ENCODE measurements around the gene HOMER1. TPM values are rescaled to one million over a fixed set of nuclear protein-coding genes. Genes with fewer than 3 reads are reported as not detected.

The HOMER1 gene
- total RNA-seq, 2 experiments from 2014 or later: 6.3 to 13.9 TPM

- H4K20me1 ChIP-seq (ENCODE audit: insufficient read depth, low read length): no peaks in the 10 kb centered on the region
Measured at GRCh38 chr5:79535477-79536192, 21.7 kb upstream of the HOMER1 start.

GRCh38 chr5:79529110-79529509, 15.2 kb upstream of the HOMER1 start:
- ChIA-PET POLR2A (no interaction called here), CTCF (ENCODE audit: unreplicated experiment) (no interaction called here)
- H3K4me2 ChIP-seq (ENCODE audit: low read length): no peak overlapping the region
- no TSS peak for BruUV-seq (replicated peaks)
- H3K79me2 ChIP-seq (ENCODE audit: insufficient read depth, low read depth, low read length): no peaks in the 10 kb centered on the region
- DNase-seq (ENCODE audit: low spot score): no peak
- no peaks in the 10 kb centered on the region for H3K4me1 ChIP-seq (ENCODE audit: insufficient read depth, low read length, poor library complexity, severe bottlenecking)
- no peak overlapping the region for H2AFZ ChIP-seq (ENCODE audit: low read length)
- H3K27ac ChIP-seq (ENCODE audit: low read depth, low read length, poor library complexity, severe bottlenecking): no peak overlapping the region
- no peaks in the 10 kb centered on the region for H3K9me3 ChIP-seq (ENCODE audit: low read length)
- H3K4me3 ChIP-seq (ENCODE audit: low read depth, low read length, poor library complexity, severe bottlenecking): no peak overlapping the region
- H3K9me2 ChIP-seq (ENCODE audit: insufficient read depth, low read length): no peaks in the 10 kb centered on the region
- no peaks in the 10 kb centered on the region for H3K36me3 ChIP-seq (ENCODE audit: insufficient read depth, low read length)
- intact Hi-C loops (cut with micrococcal nuclease; ENCODE audit: unreplicated experiment): no loop called here
- no peaks in the 10 kb centered on the region for H4K20me1 ChIP-seq (ENCODE audit: insufficient read depth, low read length)
- TF ChIP-seq EZH2phosphoT487 (IDR thresholded peaks at IDR 0.05; ENCODE audit: borderline replicate concordance, low read depth, low read length) (no peak), CTCF (conservative IDR thresholded peaks at IDR 0.05; ENCODE audit: low read length) (no peak)

More at GRCh38 chr5:79535477-79536192, 21.7 kb upstream of the HOMER1 start:
- Histone ChIP-seq H3K9me3 (ENCODE audit: low read length) (no peaks in the 10 kb centered on the region), H3K4me1 (ENCODE audit: insufficient read depth, low read length, poor library complexity, severe bottlenecking) (no peaks in the 10 kb centered on the region), H3K4me2 (ENCODE audit: low read length) (no peak overlapping the region), H3K36me3 (ENCODE audit: insufficient read depth, low read length) (no peaks in the 10 kb centered on the region), H3K27ac (ENCODE audit: low read depth, low read length, poor library complexity, severe bottlenecking) (no peak overlapping the region), H3K4me3 (ENCODE audit: low read depth, low read length, poor library complexity, severe bottlenecking) (no peak overlapping the region), H2AFZ (ENCODE audit: low read length) (no peak overlapping the region), H3K9me2 (ENCODE audit: insufficient read depth, low read length) (no peaks in the 10 kb centered on the region), H3K79me2 (ENCODE audit: insufficient read depth, low read depth, low read length) (no peaks in the 10 kb centered on the region)
- CTCF ChIA-PET (ENCODE audit: unreplicated experiment): no interaction called here
- BruUV-seq (replicated peaks): no TSS peak
- POLR2A ChIA-PET: interaction anchor here (0.6 to 1.0 kb wide), 4 partner anchors 11 to 577 kb away, joined by 3 to 4 read pairs (median 4); no protein-coding TSS in a partner anchor
- intact Hi-C loops (cut with micrococcal nuclease; ENCODE audit: unreplicated experiment): no loop called here
- TF ChIP-seq CTCF (conservative IDR thresholded peaks at IDR 0.05; ENCODE audit: low read length): peak; percentile 43; the same call in 1 of the 2 replicates
- no peak for TF ChIP-seq EZH2phosphoT487 (IDR thresholded peaks at IDR 0.05; ENCODE audit: borderline replicate concordance, low read depth, low read length)
- DNase-seq (ENCODE audit: low spot score): no peak

GRCh38 chr5:79527431-79527830, 13.5 kb upstream of the HOMER1 start:
- H3K4me3 ChIP-seq (ENCODE audit: low read depth, low read length, poor library complexity, severe bottlenecking): no peak overlapping the region
- H3K79me2 ChIP-seq (ENCODE audit: insufficient read depth, low read depth, low read length): no peaks in the 10 kb centered on the region
- H4K20me1 ChIP-seq (ENCODE audit: insufficient read depth, low read length): no peaks in the 10 kb centered on the region
- POLR2A ChIA-PET: interaction anchor here (0.7 to 1.3 kb wide), 2 partner anchors 10 to 18 kb away, joined by 3 read pairs; no protein-coding TSS in a partner anchor
- no peak overlapping the region for H2AFZ ChIP-seq (ENCODE audit: low read length)
- no peak overlapping the region for H3K4me2 ChIP-seq (ENCODE audit: low read length)
- H3K4me1 ChIP-seq (ENCODE audit: insufficient read depth, low read length, poor library complexity, severe bottlenecking): no peaks in the 10 kb centered on the region
- intact Hi-C loops (cut with micrococcal nuclease; ENCODE audit: unreplicated experiment): no loop called here
- no peaks in the 10 kb centered on the region for H3K9me3 ChIP-seq (ENCODE audit: low read length)
- no peak overlapping the region for H3K27ac ChIP-seq (ENCODE audit: low read depth, low read length, poor library complexity, severe bottlenecking)
- TF ChIP-seq EZH2phosphoT487 (IDR thresholded peaks at IDR 0.05; ENCODE audit: borderline replicate concordance, low read depth, low read length) (no peak), CTCF (conservative IDR thresholded peaks at IDR 0.05; ENCODE audit: low read length) (no peak)
- no peaks in the 10 kb centered on the region for H3K9me2 ChIP-seq (ENCODE audit: insufficient read depth, low read length)
- no peak for DNase-seq (ENCODE audit: low spot score)
- BruUV-seq (replicated peaks): no TSS peak
- H3K36me3 ChIP-seq (ENCODE audit: insufficient read depth, low read length): no peaks in the 10 kb centered on the region
- CTCF ChIA-PET (ENCODE audit: unreplicated experiment): no interaction called here

All from OCI-LY7 (cell line).